HEK293 (cell line): ENCODE results near the gene CANT1.

Source experiments
- CTCF ChIA-PET: fragments of 350-600 bp; formaldehyde crosslinking; extraction: SDS; loops from one replicate; lab custom pipeline; 2021; ENCODE audit warnings: antibody characterized with exemption; lab: Yijun Ruan, JAX
- POLR2A ChIA-PET: fragments of 300-600 bp; formaldehyde crosslinking; extraction: SDS; loops from one replicate; lab custom pipeline; 2020; ENCODE audit warnings: antibody characterized with exemption, inconsistent platforms; lab: Yijun Ruan, JAX
- H3K27ac ChIP-seq: fragments of 200-500 bp; sonication (Bioruptor generic); 2 replicates; pipeline ENCODE4 v1.5.1; 2014; ENCODE audit warnings: low read depth, low read length, control low read depth, inconsistent platforms; ENCODE audit errors: extremely low read depth
- H3K36me3 ChIP-seq, 2 experiments: fragments of 200-500 bp in 1 of 2; sonication (Bioruptor generic) in 1 of 2; 1 replicate in 1 of 2; 2 replicates in 1 of 2; pipeline ENCODE4 v1.5.1; 2014 to 2017; ENCODE audit warnings: inconsistent platforms in 2 of 2, low read length in 2 of 2; ENCODE audit not compliant: control insufficient read depth in 2 of 2, insufficient read depth in 1 of 2
- H3K4me1 ChIP-seq: fragments of 200-500 bp; sonication (Bioruptor generic); 2 replicates; pipeline ENCODE4 v1.5.1; 2014; ENCODE audit warnings: mild to moderate bottlenecking, low read length, inconsistent platforms; ENCODE audit not compliant: control insufficient read depth, insufficient read depth
- H3K4me3 ChIP-seq: 2 replicates; pipeline ENCODE4 v1.5.1; 2011; ENCODE audit warnings: low read depth, mild to moderate bottlenecking, control low read depth, low read length, moderate library complexity
- H3K9me3 ChIP-seq: fragments of 200-500 bp; sonication (Bioruptor generic); 2 replicates; pipeline ENCODE4 v1.5.1; 2014; ENCODE audit warnings: low read depth, low read length, inconsistent platforms; ENCODE audit not compliant: control insufficient read depth, insufficient read depth
- FEZF1 ChIP-seq: fragments of 450-650 bp; formaldehyde crosslinking; IDR thresholded peaks from 2 replicates; pipeline ENCODE4 v1.5.1; 2016; ENCODE audit warnings: missing biosample characterization, missing genetic modification characterization
- KLF1 ChIP-seq: fragments of 450-650 bp; formaldehyde crosslinking; IDR thresholded peaks from 2 replicates; pipeline ENCODE4 v1.5.1; 2016; ENCODE audit warnings: missing biosample characterization, missing genetic modification characterization
- PRDM1 ChIP-seq: fragments of 450-650 bp; formaldehyde crosslinking; IDR thresholded peaks from 2 replicates; pipeline ENCODE4; 2016; ENCODE audit warnings: missing biosample characterization, missing genetic modification characterization
- PRDM6 ChIP-seq: fragments of 450-650 bp; formaldehyde crosslinking; IDR thresholded peaks from 2 replicates; pipeline ENCODE4 v1.5.1; 2017; ENCODE audit warnings: missing biosample characterization, missing genetic modification characterization
- SCRT1 ChIP-seq: fragments of 450-650 bp; formaldehyde crosslinking; IDR thresholded peaks from 2 replicates; pipeline ENCODE4 v1.5.1; 2016; ENCODE audit warnings: missing biosample characterization, missing genetic modification characterization, borderline replicate concordance
- SCRT2 ChIP-seq: fragments of 450-650 bp; formaldehyde crosslinking; IDR thresholded peaks from 2 replicates; pipeline ENCODE4 v1.5.1; 2016; ENCODE audit warnings: missing biosample characterization, missing genetic modification characterization
- TRIM28 ChIP-seq: IDR thresholded peaks from 2 replicates; pipeline ENCODE4 v1.6.1; 2011; ENCODE audit warnings: low read length, control low read depth, borderline replicate concordance
- ZBTB10 ChIP-seq: fragments of 450-650 bp; formaldehyde crosslinking; IDR thresholded peaks from 2 replicates; pipeline ENCODE4 v1.5.1; 2016; ENCODE audit warnings: missing biosample characterization, missing genetic modification characterization
- ZNF10 ChIP-seq: fragments of 450-650 bp; formaldehyde crosslinking; IDR thresholded peaks from 2 replicates; pipeline ENCODE4 v1.5.1; 2017; ENCODE audit warnings: missing biosample characterization, missing genetic modification characterization
- ZNF138 ChIP-seq: fragments of 450-650 bp; formaldehyde crosslinking; IDR thresholded peaks from 2 replicates; pipeline ENCODE4 v1.5.1; 2016; ENCODE audit warnings: missing biosample characterization, missing genetic modification characterization, borderline replicate concordance
- ZNF19 ChIP-seq: fragments of 450-650 bp; formaldehyde crosslinking; IDR thresholded peaks from 2 replicates; pipeline ENCODE4; 2016; ENCODE audit warnings: missing biosample characterization, missing genetic modification characterization, low read depth
- ZNF239 ChIP-seq: fragments of 450-650 bp; formaldehyde crosslinking; IDR thresholded peaks from 2 replicates; pipeline ENCODE4 v1.5.1; 2016; ENCODE audit warnings: missing biosample characterization, missing genetic modification characterization
- ZNF24 ChIP-seq: fragments of 450-650 bp; formaldehyde crosslinking; IDR thresholded peaks from 2 replicates; pipeline ENCODE4 v1.5.1; 2016; ENCODE audit warnings: missing biosample characterization, missing genetic modification characterization
- ZNF266 ChIP-seq: fragments of 450-650 bp; formaldehyde crosslinking; IDR thresholded peaks from 2 replicates; pipeline ENCODE4 v1.5.1; 2016; ENCODE audit warnings: missing biosample characterization, missing genetic modification characterization, low read depth
- ZNF274 ChIP-seq, 2 experiments: fragments of 200-500 bp in 1 of 2; fragments of 450-650 bp in 1 of 2; sonication (Bioruptor generic) in 1 of 2; formaldehyde crosslinking in 1 of 2; IDR thresholded peaks; 2 replicates each; pipeline versions ENCODE4 v1.5.1 to v1.6.1; 2014 to 2016; ENCODE audit warnings: borderline replicate concordance in 1 of 2, inconsistent platforms in 1 of 2, low read length in 1 of 2, missing biosample characterization in 1 of 2, missing genetic modification characterization in 1 of 2
- ZNF280D ChIP-seq: fragments of 450-650 bp; formaldehyde crosslinking; IDR thresholded peaks from 2 replicates; pipeline ENCODE4 v1.5.1; 2016; ENCODE audit warnings: missing biosample characterization, missing genetic modification characterization
- ZNF48 ChIP-seq: fragments of 450-650 bp; formaldehyde crosslinking; IDR thresholded peaks from 2 replicates; pipeline ENCODE4 v1.5.1; 2016; ENCODE audit warnings: missing biosample characterization, missing genetic modification characterization
- ZNF560 ChIP-seq: fragments of 450-650 bp; formaldehyde crosslinking; IDR thresholded peaks from 2 replicates; pipeline ENCODE4 v1.5.1; 2017; ENCODE audit warnings: missing biosample characterization, missing genetic modification characterization, borderline replicate concordance
- ZNF561 ChIP-seq: fragments of 450-650 bp; IDR thresholded peaks from 2 replicates; pipeline ENCODE4 v1.5.1; 2018; ENCODE audit warnings: missing biosample characterization, missing genetic modification characterization, borderline replicate concordance
- ZNF621 ChIP-seq: fragments of 450-650 bp; formaldehyde crosslinking; IDR thresholded peaks from 2 replicates; pipeline ENCODE4 v1.5.1; 2017; ENCODE audit warnings: missing biosample characterization, missing genetic modification characterization
- ZNF660 ChIP-seq: fragments of 450-650 bp; IDR thresholded peaks from 2 replicates; pipeline ENCODE4 v1.5.1; 2018; ENCODE audit warnings: missing biosample characterization, mild to moderate bottlenecking, missing genetic modification characterization
- ZNF777 ChIP-seq: fragments of 450-650 bp; formaldehyde crosslinking; IDR thresholded peaks from 2 replicates; pipeline ENCODE4 v1.5.1; 2017; ENCODE audit warnings: missing biosample characterization, missing genetic modification characterization, borderline replicate concordance
- ZSCAN5A ChIP-seq: fragments of 450-650 bp; formaldehyde crosslinking; IDR thresholded peaks from 2 replicates; pipeline ENCODE4 v1.5.1; 2016; ENCODE audit warnings: missing biosample characterization, missing genetic modification characterization

CANT1 gene

GRCh38 chr17:79014158-79014758 is 4.7 kb upstream of the CANT1 start (continued):
- TF ChIP-seq PRDM1 (tag by site-specific recombination) = 0 out of 2 replicates have a peak, but pooled peaks have one; percentile 7
- TF ChIP-seq TRIM28 = peak; percentile 99
- TF ChIP-seq, all 188 proteins: peak for 5

- H3K4me3 ChIP-seq = no peak overlapping the region
- peaks cover 0 to 5% of the 10 kb centered on the region in 2 experiments; a peak in 1 of 3 replicates for H3K36me3 ChIP-seq
- POLR2A ChIA-PET = no interaction called here
- TF ChIP-seq ZNF274 (IDR thresholded peaks at IDR 0.05; ENCODE audit: low read length) = no peak
- TF ChIP-seq ZNF274 (tag by site-specific recombination; IDR thresholded peaks at IDR 0.05; ENCODE audit: borderline replicate concordance) = no peak
- no peak for TF ChIP-seq ZNF19 (tag by site-specific recombination)
- TF ChIP-seq ZNF266 (tag by site-specific recombination) = no peak
- peak; percentile 91 for TF ChIP-seq SCRT2 (tag by site-specific recombination)
- no peak for TF ChIP-seq ZNF561 (tag by site-specific recombination)
- TF ChIP-seq ZSCAN5A (tag by site-specific recombination) = no peak
- no peak for TF ChIP-seq ZNF138
- TF ChIP-seq ZNF10 = no peak
- TF ChIP-seq ZNF660 (tag by site-specific recombination) = no peak
- no peak for TF ChIP-seq FEZF1 (tag by site-specific recombination)
- TF ChIP-seq ZNF777 (tag by site-specific recombination) = no peak
- no peak for TF ChIP-seq ZNF621 (tag by site-specific recombination)
- no peak for TF ChIP-seq ZNF239 (tag by site-specific recombination)
- no peak for TF ChIP-seq PRDM1 (tag by site-specific recombination)
- TF ChIP-seq ZBTB10 = no peak
- peak; percentile 76; the same call in 1 of the 2 replicates for TF ChIP-seq SCRT1 (tag by site-specific recombination)
- TF ChIP-seq, all 188 proteins: peak for 2
- Histone ChIP-seq H3K4me1 (peaks cover 9% of the 10 kb centered on the region), H3K9me3 (no peaks in the 10 kb centered on the region), H3K27ac (no peak overlapping the region)
- CTCF ChIA-PET = interaction anchor here (0.6 to 11.1 kb wide), 2 partner anchors 32 to 172 kb away, joined by 3 to 122 read pairs; partner anchors contain the start of gene USP36
Measured at GRCh38 chr17:79012563-79013134, 3.1 kb upstream of the CANT1 start.

- Histone ChIP-seq H3K4me1 (peaks cover 9% of the 10 kb centered on the region), H3K4me3 (no peak overlapping the region), H3K36me3 (peaks cover 0 to 14% of the 10 kb centered on the region in 2 experiments; a peak in 1 of 3 replicates), H3K27ac (no peak overlapping the region), H3K9me3 (no peaks in the 10 kb centered on the region)
- CTCF ChIA-PET = interaction anchor here (0.6 kb wide), 1 partner anchor 12 kb away, joined by 3 read pairs; no protein-coding TSS in a partner anchor
- POLR2A ChIA-PET = no interaction called here
- TF ChIP-seq ZNF560 (tag by site-specific recombination) (no peak), ZNF24 (tag by site-specific recombination) (no peak), PRDM6 (tag by site-specific recombination) (no peak), ZNF280D (tag by site-specific recombination) (no peak), KLF1 (tag by site-specific recombination) (no peak), ZNF48 (no peak)
Measured at GRCh38 chr17:79011451-79012147, 2.0 kb upstream of the CANT1 start.
